Measurements from ENCODE around the gene ENAH. TPM values are rescaled to one million over a fixed set of nuclear protein-coding genes. Genes with fewer than 3 reads are reported as not detected.
A peak's percentile ranks its signal among the peaks of the same experiment; 100 is the strongest.

ENAH gene
- total RNA-seq, 4 donors from 2014 or later = 31.4 to 56.3 (median 45.3) TPM

DNA sequence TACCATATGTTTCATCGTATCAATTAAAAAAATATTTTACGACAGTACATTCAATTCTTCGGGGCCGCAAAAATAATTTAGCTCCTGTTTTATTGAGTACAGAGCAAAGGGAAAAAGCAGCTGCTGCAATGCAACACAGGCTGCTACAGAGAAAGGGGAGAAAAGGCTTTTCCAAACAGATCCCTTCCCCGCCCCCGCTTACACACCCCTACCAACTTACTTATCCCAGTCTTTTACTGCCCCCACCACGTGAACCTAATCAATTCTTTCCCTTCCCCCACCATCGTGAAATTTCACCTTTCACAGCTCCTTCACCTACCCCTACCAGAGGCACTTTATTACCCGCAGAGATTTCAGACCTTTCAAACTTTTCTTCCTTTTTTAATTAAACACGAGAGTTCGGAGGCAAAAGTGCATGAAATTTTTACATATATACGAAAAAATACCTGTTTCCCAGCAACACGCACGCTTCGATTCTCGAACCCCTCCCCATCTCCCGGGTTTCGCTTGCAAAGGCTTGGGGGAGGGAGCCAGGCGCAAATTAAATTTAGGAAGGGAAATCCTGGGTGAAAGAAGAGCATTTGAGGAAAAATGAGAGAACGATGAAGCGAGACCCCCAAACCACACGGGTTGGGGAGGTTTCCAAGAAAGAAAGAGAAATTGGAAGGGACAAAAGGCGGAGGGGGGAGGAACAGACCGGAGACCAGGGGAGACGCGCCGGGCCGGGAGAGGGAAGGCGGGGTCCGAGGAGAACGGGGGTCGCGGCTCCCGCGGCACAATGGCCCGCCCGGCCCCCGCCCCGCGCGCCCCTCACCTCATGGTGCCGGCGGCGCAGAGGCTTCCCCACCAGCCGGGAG is 823 bp downstream of the ENAH start:
- H3K36me3 ChIP-seq = no peaks in the 10 kb centered on the region
- H3K27me3 ChIP-seq = no peaks in the 10 kb centered on the region
- TF ChIP-seq EP300 (IDR thresholded peaks at IDR 0.05) (no peak), POLR2A (IDR thresholded peaks at IDR 0.05) (no peak)
- TF ChIP-seq, protein P1, sequence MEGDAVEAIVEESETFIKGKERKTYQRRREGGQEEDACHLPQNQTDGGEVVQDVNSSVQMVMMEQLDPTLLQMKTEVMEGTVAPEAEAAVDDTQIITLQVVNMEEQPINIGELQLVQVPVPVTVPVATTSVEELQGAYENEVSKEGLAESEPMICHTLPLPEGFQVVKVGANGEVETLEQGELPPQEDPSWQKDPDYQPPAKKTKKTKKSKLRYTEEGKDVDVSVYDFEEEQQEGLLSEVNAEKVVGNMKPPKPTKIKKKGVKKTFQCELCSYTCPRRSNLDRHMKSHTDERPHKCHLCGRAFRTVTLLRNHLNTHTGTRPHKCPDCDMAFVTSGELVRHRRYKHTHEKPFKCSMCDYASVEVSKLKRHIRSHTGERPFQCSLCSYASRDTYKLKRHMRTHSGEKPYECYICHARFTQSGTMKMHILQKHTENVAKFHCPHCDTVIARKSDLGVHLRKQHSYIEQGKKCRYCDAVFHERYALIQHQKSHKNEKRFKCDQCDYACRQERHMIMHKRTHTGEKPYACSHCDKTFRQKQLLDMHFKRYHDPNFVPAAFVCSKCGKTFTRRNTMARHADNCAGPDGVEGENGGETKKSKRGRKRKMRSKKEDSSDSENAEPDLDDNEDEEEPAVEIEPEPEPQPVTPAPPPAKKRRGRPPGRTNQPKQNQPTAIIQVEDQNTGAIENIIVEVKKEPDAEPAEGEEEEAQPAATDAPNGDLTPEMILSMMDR (IDR thresholded peaks at IDR 0.05) = no peak
- WGBS, 2 donors = 1% methylated on average over 45 of the region's 45 CpGs
- peak in 1 of 2 donors; percentile 27 for DNase-seq (ENCODE audit: low spot score in 2 of 2)
- H3K9me3 ChIP-seq = no peaks in the 10 kb centered on the region
- H3K27ac ChIP-seq = peak overlapping the region; percentile 94 to 98 (median 96)
- peaks cover 0 to 44% (median 12%) of the 10 kb centered on the region in 4 donors for H3K4me1 ChIP-seq
- H3K4me3 ChIP-seq = peak overlapping the region; percentile 71 to 95 (median 83)

DNA sequence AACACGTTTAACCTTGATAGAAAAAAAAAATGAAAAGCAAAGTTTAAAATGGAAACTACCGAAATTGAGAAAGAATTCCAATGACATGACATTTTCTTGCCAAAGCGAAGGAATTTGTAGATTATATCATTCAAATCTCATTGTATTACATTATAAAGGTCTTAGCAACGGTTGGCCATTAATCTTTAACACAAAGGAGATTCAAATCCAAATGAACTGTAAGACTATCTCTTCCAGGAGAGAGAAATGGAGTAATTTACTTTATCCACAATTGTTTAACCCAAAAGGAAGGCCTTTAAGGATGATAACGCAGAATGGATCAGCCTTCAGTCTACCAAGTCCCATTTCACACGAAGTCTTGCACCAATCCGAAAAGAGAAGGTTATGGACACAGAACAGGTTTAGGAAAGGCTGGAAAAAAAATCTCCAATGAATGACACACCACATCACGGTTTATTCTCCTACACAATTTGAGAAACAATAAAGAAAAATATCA is 1.5 kb downstream of the ENAH start:
- TF ChIP-seq, protein P1 (IDR thresholded peaks at IDR 0.05) = no peak
- TF ChIP-seq POLR2A (IDR thresholded peaks at IDR 0.05) = no peak
- no peak for TF ChIP-seq EP300 (IDR thresholded peaks at IDR 0.05)
- H3K27me3 ChIP-seq = no peaks in the 10 kb centered on the region
- 19 to 20% methylated on average over 8 of the region's 8 CpGs for WGBS, 2 donors
- H3K4me3 ChIP-seq = peak overlapping the region; percentile 71 to 95 (median 83)
- peaks cover 0 to 44% (median 12%) of the 10 kb centered on the region in 4 donors for H3K4me1 ChIP-seq
- no peaks in the 10 kb centered on the region for H3K36me3 ChIP-seq
- DNase-seq (ENCODE audit: low spot score in 2 of 2) = no peak
- H3K27ac ChIP-seq = peak overlapping the region in 3 of 4 donors; percentile 94 to 98 (median 95)
- no peaks in the 10 kb centered on the region for H3K9me3 ChIP-seq

DNA sequence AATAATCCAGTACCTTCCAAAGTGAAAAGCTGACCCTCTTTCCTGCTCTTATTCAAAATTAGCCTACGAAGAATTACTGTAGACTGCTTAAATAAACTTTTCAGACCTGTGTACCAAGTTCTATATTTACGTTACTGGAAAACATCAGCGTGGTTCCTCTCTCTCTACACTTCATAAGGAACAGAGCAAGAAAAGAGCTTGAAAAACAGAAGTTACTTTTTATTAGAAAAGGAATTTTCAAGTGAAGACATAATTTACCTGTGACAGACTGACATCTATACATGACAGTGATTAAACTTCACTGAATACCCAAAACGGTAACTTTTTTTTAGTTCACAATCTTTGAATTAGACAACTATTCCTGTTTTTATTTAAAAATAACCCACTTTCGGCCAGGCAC is 2.7 kb downstream of the ENAH start:
- no peak for DNase-seq (ENCODE audit: low spot score in 2 of 2)
- Histone ChIP-seq H3K9me3 (no peaks in the 10 kb centered on the region), H3K27ac (peak overlapping the region in 2 of 4 donors; percentile 47 to 52), H3K4me3 (peak overlapping the region in 1 of 4 donors; percentile 72), H3K36me3 (no peaks in the 10 kb centered on the region), H3K27me3 (no peaks in the 10 kb centered on the region), H3K4me1 (peaks cover 0 to 33% (median 9%) of the 10 kb centered on the region in 4 donors)
- TF ChIP-seq, protein P1 (IDR thresholded peaks at IDR 0.05) = no peak
- no peak for TF ChIP-seq EP300 (IDR thresholded peaks at IDR 0.05)
- WGBS, 2 donors = 66 to 72% methylated on average over 5 of the region's 5 CpGs

DNA sequence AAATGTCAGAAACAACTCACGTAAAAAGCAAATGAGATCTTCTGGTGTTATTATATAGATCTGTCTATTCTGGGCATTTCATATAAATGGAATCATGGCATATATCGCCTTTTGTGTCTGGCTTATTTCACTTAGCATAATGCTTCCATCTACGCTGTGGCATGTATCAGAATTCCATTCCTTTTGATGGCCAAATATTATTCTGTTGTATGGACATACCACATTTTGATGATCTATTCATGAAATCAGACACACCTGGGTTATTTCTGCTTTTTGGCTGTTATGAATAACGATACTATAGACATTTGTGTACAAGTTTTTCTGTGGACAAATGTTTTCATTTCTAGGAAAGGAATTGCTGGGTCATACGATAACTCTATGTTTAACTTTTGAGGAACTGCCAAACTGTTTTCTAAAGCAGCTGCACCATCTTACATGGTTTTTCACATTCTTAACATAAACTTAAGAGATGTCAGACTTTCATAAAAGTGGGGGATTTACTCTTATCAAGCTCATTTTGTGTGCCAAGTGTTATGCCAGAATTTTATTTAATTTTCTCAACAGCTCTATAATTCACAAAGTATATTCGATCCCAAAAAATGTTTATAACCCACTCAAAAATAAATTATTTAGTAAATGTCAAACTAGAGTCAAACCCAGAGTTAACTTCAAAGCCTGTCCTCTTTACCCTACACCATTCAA is 7.6 kb downstream of the ENAH start:
- Histone ChIP-seq H3K9me3 (no peaks in the 10 kb centered on the region), H3K27me3 (no peaks in the 10 kb centered on the region), H3K4me3 (no peak overlapping the region), H3K4me1 (peaks cover 0 to 9% (median 2%) of the 10 kb centered on the region in 4 donors), H3K36me3 (no peaks in the 10 kb centered on the region), H3K27ac (no peak overlapping the region)
- no peak for DNase-seq (ENCODE audit: low spot score in 2 of 2)
- 92 to 93% methylated on average over 6 of the region's 6 CpGs for WGBS, 2 donors
- TF ChIP-seq, protein P1 (IDR thresholded peaks at IDR 0.05) = no peak
- TF ChIP-seq POLR2A (IDR thresholded peaks at IDR 0.05) = no peak
- no peak for TF ChIP-seq EP300 (IDR thresholded peaks at IDR 0.05)
